ENCODE results near the gene SREK1. TPM values are rescaled to one million over a fixed set of nuclear protein-coding genes. Genes with fewer than 3 reads are reported as not detected.

Gene SREK1
- total and polyA plus RNA-seq, 2 donors (not counting 3 experiments of a cell fraction or from before 2014, with no cell fraction given) = 27.4 to 78.6 TPM

GRCh38 chr5:66134407-66134861, 9.7 kb upstream of the SREK1 start:
- Histone ChIP-seq H3K9me1 (replicated peaks; ENCODE audit: control insufficient read depth, extremely low read depth, insufficient read depth, low read length) (no peaks in the 10 kb centered on the region), H3K36me3 (ENCODE audit: control insufficient read depth in 2 of 2, extremely low read depth in 1 of 2, insufficient read depth in 2 of 2, low read length in 2 of 2) (no peaks in the 10 kb centered on the region), H3K9ac (replicated peaks; ENCODE audit: extremely low read depth, insufficient read depth, low read length) (no peak overlapping the region), H3K27ac (ENCODE audit: insufficient read depth, low read depth, low read length) (no peak overlapping the region), H4K20me1 (replicated peaks; ENCODE audit: control insufficient read depth, extremely low read depth, insufficient read depth, low read length) (no peaks in the 10 kb centered on the region), H3K27me3 (ENCODE audit: control insufficient read depth in 2 of 2, insufficient read depth in 2 of 2, low read length in 2 of 2) (peaks cover 5 to 7% of the 10 kb centered on the region in 2 experiments), H3K4me2 (ENCODE audit: insufficient read depth, low read length) (no peak overlapping the region), H3K4me1 (ENCODE audit: control insufficient read depth, extremely low read depth, insufficient read depth, low read length) (no peaks in the 10 kb centered on the region), H3K4me3 (replicated peaks in 1 of 3; ENCODE audit: insufficient read depth in 1 of 3, low read depth in 1 of 3, low read length in 3 of 3) (no peak overlapping the region), H3K9me3 (replicated peaks; ENCODE audit: control insufficient read depth, insufficient read depth, low read length) (no peaks in the 10 kb centered on the region), H2AFZ (ENCODE audit: low read depth, low read length) (no peak overlapping the region), H3K79me2 (ENCODE audit: control insufficient read depth, insufficient read depth, low read length) (no peaks in the 10 kb centered on the region)
- intact Hi-C loops (cut with micrococcal nuclease) (no loop called here), dilution Hi-C loops (cut with MboI; ENCODE audit: extremely low pct_ligation_motif_present, low sequenced_read_pairs) (no loop called here)
- DNase-seq (ENCODE audit: low read depth, low spot score) (peak; percentile 11), FAIRE-seq (no peak)
- no TSS peak for BruUV-seq (replicated peaks)
- POLR2A ChIA-PET = no interaction called here
- TF ChIP-seq EZH2 (IDR thresholded peaks at IDR 0.05; ENCODE audit: borderline replicate concordance, low read depth, low read length, severe bottlenecking) = no peak
- no peak for TF ChIP-seq POLR2A (IDR thresholded peaks at IDR 0.05; ENCODE audit: low read depth, low read length)
- no peak for TF ChIP-seq POLR2AphosphoS5 (IDR thresholded peaks at IDR 0.05; ENCODE audit: insufficient read depth, low read depth, low read length)
- TF ChIP-seq, protein P1, sequence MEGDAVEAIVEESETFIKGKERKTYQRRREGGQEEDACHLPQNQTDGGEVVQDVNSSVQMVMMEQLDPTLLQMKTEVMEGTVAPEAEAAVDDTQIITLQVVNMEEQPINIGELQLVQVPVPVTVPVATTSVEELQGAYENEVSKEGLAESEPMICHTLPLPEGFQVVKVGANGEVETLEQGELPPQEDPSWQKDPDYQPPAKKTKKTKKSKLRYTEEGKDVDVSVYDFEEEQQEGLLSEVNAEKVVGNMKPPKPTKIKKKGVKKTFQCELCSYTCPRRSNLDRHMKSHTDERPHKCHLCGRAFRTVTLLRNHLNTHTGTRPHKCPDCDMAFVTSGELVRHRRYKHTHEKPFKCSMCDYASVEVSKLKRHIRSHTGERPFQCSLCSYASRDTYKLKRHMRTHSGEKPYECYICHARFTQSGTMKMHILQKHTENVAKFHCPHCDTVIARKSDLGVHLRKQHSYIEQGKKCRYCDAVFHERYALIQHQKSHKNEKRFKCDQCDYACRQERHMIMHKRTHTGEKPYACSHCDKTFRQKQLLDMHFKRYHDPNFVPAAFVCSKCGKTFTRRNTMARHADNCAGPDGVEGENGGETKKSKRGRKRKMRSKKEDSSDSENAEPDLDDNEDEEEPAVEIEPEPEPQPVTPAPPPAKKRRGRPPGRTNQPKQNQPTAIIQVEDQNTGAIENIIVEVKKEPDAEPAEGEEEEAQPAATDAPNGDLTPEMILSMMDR (IDR thresholded peaks at IDR 0.05; ENCODE audit: extremely low read depth in 1 of 2, insufficient read depth in 1 of 2, low read depth in 1 of 2, low read length in 2 of 2) = no peak
- no peak for TF ChIP-seq MAX (IDR thresholded peaks at IDR 0.05; ENCODE audit: insufficient read depth, insufficient read length)
- no peak for TF ChIP-seq GATA2 (IDR thresholded peaks at IDR 0.05; ENCODE audit: insufficient read depth, insufficient read length, low read depth, low read length)
- TF ChIP-seq MYC (IDR thresholded peaks at IDR 0.05; ENCODE audit: low read depth, low read length) = no peak
- no peak for TF ChIP-seq FOS (IDR thresholded peaks at IDR 0.05; ENCODE audit: borderline replicate concordance, insufficient read depth, low read length)
- no peak for TF ChIP-seq JUN (IDR thresholded peaks at IDR 0.05; ENCODE audit: borderline replicate concordance, insufficient read depth, insufficient read length, low read depth)
- CTCF ChIA-PET = no interaction called here
